ENCODE measurements around the gene DSTYK. TPM values are rescaled to one million over a fixed set of nuclear protein-coding genes. Genes with fewer than 3 reads are reported as not detected.

DSTYK gene, protein sequence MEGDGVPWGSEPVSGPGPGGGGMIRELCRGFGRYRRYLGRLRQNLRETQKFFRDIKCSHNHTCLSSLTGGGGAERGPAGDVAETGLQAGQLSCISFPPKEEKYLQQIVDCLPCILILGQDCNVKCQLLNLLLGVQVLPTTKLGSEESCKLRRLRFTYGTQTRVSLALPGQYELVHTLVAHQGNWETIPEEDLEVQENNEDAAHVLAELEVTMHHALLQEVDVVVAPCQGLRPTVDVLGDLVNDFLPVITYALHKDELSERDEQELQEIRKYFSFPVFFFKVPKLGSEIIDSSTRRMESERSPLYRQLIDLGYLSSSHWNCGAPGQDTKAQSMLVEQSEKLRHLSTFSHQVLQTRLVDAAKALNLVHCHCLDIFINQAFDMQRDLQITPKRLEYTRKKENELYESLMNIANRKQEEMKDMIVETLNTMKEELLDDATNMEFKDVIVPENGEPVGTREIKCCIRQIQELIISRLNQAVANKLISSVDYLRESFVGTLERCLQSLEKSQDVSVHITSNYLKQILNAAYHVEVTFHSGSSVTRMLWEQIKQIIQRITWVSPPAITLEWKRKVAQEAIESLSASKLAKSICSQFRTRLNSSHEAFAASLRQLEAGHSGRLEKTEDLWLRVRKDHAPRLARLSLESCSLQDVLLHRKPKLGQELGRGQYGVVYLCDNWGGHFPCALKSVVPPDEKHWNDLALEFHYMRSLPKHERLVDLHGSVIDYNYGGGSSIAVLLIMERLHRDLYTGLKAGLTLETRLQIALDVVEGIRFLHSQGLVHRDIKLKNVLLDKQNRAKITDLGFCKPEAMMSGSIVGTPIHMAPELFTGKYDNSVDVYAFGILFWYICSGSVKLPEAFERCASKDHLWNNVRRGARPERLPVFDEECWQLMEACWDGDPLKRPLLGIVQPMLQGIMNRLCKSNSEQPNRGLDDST
- total RNA-seq: 10 to 100 TPM; 15.2 to 17.2 TPM
- polyA plus RNA-seq (ENCODE audit: insufficient read depth, low read depth, low replicate concordance): 15.4 TPM
- long read RNA-seq, donor 1, full-length matches to known transcripts: 4 of 4 reads
- long read RNA-seq, donor 1, partial matches to known transcripts: 0 of 4 reads
- long read RNA-seq, donor 1, other reads (novel, unspliced or antisense): 0 of 4 reads
- long read RNA-seq, donor 2, full-length matches to known transcripts: 2 of 2 reads
- long read RNA-seq, donor 2, partial matches to known transcripts: 0 of 2 reads
- long read RNA-seq, donor 2, other reads (novel, unspliced or antisense): 0 of 2 reads

GRCh38 chr1:205211169-205211838 lies at the start of gene DSTYK:
TSS of gene DSTYK (minus strand) at chr1:205211702. CDS start at chr1:205211535, 167 bp downstream.
- Histone ChIP-seq H3K9me3 (no peaks in the 10 kb centered on the region), H3K4me3 (peak within 1 kb of the TSS; percentile 100), H3K36me3 (ENCODE audit: low read depth, missing control alignments) (no peaks in the 10 kb centered on the region), H3K4me1 (peaks cover 5% of the 10 kb centered on the region), H3K27ac (peak within 1 kb of the TSS; percentile 95 to 96), H3K27me3 (no peaks in the 10 kb centered on the region)
- intact Hi-C loops (cut with DNase I; ENCODE audit: low total_unique reads): loop anchor here (5.0 kb wide), 1 partner anchor 89 kb away; the partner anchor contains the start of gene RBBP5
- peak; percentile 96 for DNase-seq
- TF ChIP-seq POLR2A (IDR thresholded peaks at IDR 0.05): no peak
- TF ChIP-seq, protein P1, sequence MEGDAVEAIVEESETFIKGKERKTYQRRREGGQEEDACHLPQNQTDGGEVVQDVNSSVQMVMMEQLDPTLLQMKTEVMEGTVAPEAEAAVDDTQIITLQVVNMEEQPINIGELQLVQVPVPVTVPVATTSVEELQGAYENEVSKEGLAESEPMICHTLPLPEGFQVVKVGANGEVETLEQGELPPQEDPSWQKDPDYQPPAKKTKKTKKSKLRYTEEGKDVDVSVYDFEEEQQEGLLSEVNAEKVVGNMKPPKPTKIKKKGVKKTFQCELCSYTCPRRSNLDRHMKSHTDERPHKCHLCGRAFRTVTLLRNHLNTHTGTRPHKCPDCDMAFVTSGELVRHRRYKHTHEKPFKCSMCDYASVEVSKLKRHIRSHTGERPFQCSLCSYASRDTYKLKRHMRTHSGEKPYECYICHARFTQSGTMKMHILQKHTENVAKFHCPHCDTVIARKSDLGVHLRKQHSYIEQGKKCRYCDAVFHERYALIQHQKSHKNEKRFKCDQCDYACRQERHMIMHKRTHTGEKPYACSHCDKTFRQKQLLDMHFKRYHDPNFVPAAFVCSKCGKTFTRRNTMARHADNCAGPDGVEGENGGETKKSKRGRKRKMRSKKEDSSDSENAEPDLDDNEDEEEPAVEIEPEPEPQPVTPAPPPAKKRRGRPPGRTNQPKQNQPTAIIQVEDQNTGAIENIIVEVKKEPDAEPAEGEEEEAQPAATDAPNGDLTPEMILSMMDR (IDR thresholded peaks at IDR 0.05): no peak
- WGBS, 2 donors: 0% methylated on average over 8 to 61 of the region's 67 CpGs

- intact Hi-C loops (cut with DNase I; ENCODE audit: low total_unique reads): loop anchor here (10.0 kb wide), 1 partner anchor 265 kb away; no protein-coding TSS in a partner anchor
- H3K36me3 ChIP-seq (ENCODE audit: low read depth, missing control alignments): no peaks in the 10 kb centered on the region
- no peaks in the 10 kb centered on the region for H3K9me3 ChIP-seq
- no peak for DNase-seq
- 67 to 89% methylated on average over 1 of the region's 1 CpG for WGBS, 2 donors
- TF ChIP-seq, protein P1 (IDR thresholded peaks at IDR 0.05): no peak
- TF ChIP-seq POLR2A (IDR thresholded peaks at IDR 0.05): no peak
- H3K4me1 ChIP-seq: peaks cover 14% of the 10 kb centered on the region
- no peak overlapping the region for H3K4me3 ChIP-seq
- H3K27ac ChIP-seq: no peak overlapping the region
- H3K27me3 ChIP-seq: no peaks in the 10 kb centered on the region
Measured at GRCh38 chr1:205259998-205260397, 48.5 kb upstream of the DSTYK start.

DNA sequence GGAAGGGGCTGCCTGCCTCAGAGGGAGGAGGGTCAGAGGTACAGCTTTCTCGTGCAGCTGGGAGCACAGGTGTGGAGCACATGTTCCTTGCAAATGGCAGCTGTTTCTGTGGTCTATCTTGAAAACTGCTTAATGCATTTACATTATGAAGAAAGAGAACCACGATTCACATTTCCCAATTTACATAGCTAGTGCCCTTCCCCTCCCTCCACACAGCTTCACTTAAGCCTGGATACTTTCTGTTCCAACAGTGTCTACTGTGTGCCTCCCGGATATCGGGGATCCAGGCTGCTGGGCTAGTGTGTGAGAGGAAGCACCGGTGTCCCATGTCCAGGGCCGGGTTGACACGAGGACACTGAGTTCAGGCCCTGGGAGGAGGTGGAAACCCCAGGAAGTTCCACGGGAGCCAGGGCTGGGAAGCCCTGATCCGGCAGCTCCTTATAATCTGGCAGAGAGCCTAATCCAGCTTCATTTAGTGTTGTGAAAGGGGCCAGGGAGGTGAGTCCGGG lies 47.9 kb upstream of the DSTYK start:
- Histone ChIP-seq H3K4me3 (no peak overlapping the region), H3K36me3 (ENCODE audit: low read depth, missing control alignments) (no peaks in the 10 kb centered on the region), H3K4me1 (peaks cover 14% of the 10 kb centered on the region), H3K9me3 (no peaks in the 10 kb centered on the region), H3K27me3 (no peaks in the 10 kb centered on the region), H3K27ac (no peak overlapping the region)
- 37 to 48% methylated on average over 9 to 10 of the region's 10 CpGs for WGBS, 2 donors
- intact Hi-C loops (cut with DNase I; ENCODE audit: low total_unique reads): loop anchor here (10.0 kb wide), 1 partner anchor 265 kb away; no protein-coding TSS in a partner anchor
- TF ChIP-seq, protein P1 (IDR thresholded peaks at IDR 0.05): no peak
- TF ChIP-seq POLR2A (IDR thresholded peaks at IDR 0.05): no peak
- DNase-seq: no peak

DNA sequence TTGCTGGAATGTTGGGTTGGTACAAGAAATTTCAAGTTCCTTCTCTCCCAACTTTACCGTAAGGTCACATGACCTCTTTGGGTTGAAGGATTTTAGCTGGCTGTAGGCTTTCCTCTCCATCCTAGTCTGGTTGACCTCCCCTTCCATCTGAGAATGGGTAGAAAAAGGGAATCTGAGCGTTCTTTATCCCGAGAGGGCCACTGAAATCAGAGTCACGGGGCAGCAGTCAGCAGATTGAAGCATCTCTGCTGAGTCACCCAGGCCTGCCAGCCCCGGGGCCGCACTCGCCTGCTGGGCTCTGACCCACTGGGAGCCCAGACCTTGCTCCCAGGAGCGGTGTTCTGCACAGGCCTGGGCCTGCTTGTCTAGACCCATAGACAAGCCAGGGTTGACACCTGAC lies 47.2 kb upstream of the DSTYK start:
- TF ChIP-seq, protein P1 (IDR thresholded peaks at IDR 0.05): no peak
- TF ChIP-seq POLR2A (IDR thresholded peaks at IDR 0.05): no peak
- no peak for DNase-seq

More for the DNA sequence above, 47.2 kb upstream of the DSTYK start:
- no peaks in the 10 kb centered on the region for H3K36me3 ChIP-seq (ENCODE audit: low read depth, missing control alignments)
- no peak overlapping the region for H3K27ac ChIP-seq
- intact Hi-C loops (cut with DNase I; ENCODE audit: low total_unique reads): loop anchor here (10.0 kb wide), 1 partner anchor 264 kb away; no protein-coding TSS in a partner anchor
- no peaks in the 10 kb centered on the region for H3K9me3 ChIP-seq
- H3K4me3 ChIP-seq: no peak overlapping the region
- WGBS, 2 donors: 88 to 95% methylated on average over 8 of the region's 8 CpGs
- H3K4me1 ChIP-seq: peaks cover 14% of the 10 kb centered on the region
- no peaks in the 10 kb centered on the region for H3K27me3 ChIP-seq
